Measurements from ENCODE around the gene CCDC43. TPM values are rescaled to one million over a fixed set of nuclear protein-coding genes. Genes with fewer than 3 reads are reported as not detected.
"Not testable (repeated sequence)": the region's sequence is repeated elsewhere in the genome, so short reads cannot be mapped to it uniquely, and the experiment has no call there.

Gene CCDC43
- total RNA-seq, result 40.2 and 45.5 TPM in 2 replicates

GRCh38 chr17:44689477-44690217 lies at the start of gene CCDC43:
Gene CCDC43 (minus strand): TSS chr17:44689776. CDS start chr17:44689753, 23 bp downstream.
- DNase-seq, result peak; percentile 96

DNA sequence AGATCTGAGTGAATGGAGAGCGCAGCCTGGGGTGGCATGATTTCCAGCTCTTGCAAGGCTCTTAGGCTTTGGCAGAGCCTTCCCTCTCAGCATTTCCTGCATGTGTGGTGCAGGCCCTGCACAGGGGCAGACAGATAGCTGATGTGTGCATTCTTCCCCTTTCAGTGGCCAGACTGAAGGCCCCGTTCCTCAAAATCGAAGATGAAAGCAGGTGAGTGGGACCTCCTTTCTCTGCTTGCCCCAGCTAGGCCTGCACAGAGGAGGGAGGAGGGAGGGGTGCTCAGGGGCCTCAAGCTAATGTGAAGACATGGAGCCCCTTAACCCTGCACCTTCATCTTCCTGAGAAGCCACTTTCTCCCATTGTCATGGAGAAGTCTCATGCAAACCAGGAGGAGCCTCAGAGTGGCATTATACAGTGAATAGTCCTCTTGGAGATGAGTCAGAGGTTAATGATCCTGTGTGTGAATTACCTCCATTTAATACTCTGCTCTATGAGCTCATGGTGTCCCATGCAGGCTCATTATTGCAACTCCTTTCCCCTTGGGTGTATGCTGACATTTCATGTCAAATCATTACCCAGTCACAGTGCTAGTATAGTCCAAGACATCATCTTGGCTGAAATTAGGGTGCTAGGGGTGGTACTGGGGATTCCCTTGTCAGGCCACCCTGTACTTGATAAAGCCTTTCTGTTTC lies 48.8 kb upstream of the CCDC43 start:
- peak; percentile 15 for DNase-seq

DNA sequence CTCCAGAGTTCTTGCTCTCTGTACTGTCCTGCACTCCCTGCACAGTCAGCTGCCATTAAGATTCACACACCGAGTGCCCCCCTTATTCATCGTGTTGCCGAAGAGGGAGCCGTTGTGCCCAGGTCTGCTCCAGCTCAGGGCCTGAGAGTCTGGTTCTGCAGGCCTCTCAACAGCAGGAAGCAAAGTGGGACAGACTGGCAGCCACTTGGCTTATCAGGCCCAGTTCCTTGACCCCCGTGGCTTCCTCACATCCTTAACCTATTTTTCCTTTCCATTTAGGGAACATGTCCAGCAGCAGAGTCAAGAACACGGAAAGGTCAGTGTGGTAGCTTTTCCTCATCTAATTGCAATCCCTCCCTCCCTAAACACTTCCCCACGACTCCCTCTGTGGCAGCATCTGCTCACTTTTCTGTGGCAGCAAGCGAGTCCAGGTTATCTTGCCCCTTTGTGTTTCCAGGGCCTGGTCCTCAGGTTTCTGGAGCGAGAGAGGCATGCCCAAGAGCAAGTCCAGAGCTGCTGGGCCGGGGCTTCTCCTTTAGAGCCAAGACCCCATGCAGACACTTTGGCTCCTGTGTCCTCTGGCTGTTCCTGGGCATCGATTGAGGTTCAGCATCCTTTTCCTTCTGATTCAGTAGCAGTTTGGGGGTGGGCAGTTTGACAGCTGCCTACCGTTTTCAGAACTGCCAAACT lies 47.1 kb upstream of the CCDC43 start:
- DNase-seq, result no peak

- DNase-seq, result no peak
Measured at GRCh38 chr17:44734272-44734671, 44.7 kb upstream of the CCDC43 start.

GRCh38 chr17:44733753-44734152 lies 44.2 kb upstream of the CCDC43 start:
- peak; percentile 36 for DNase-seq

- DNase-seq, result not testable (repeated sequence)
Measured at GRCh38 chr17:44726121-44726520, 36.5 kb upstream of the CCDC43 start.

- DNase-seq, result no peak
Measured at GRCh38 chr17:44722254-44722653, 32.7 kb upstream of the CCDC43 start.

DNA sequence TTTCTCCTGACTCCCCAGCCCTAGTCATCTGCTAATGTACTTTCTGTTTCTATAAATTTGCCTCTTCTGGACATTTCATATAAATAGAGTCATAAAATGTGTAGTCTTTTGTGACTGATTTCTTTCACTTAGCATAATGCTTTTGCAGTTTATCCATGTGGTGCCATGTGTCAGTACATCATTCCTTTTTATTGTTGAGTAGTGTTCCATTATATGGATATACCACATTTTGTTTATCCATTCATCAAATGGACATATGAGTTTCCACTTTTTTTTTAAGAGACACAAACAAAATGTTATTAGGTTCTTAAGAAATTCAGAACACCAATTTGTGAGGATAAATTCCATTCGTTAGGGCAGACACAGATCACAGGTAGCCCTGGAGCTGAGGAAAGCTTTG lies 29.9 kb upstream of the CCDC43 start:
- no peak for DNase-seq

- DNase-seq, result peak; percentile 93
Measured at GRCh38 chr17:44708401-44709263, 19.1 kb upstream of the CCDC43 start, which contains the start of gene DBF4B. Gene DBF4B (plus strand): TSS chr17:44708665. CDS start chr17:44708821, 156 bp downstream.

DNA sequence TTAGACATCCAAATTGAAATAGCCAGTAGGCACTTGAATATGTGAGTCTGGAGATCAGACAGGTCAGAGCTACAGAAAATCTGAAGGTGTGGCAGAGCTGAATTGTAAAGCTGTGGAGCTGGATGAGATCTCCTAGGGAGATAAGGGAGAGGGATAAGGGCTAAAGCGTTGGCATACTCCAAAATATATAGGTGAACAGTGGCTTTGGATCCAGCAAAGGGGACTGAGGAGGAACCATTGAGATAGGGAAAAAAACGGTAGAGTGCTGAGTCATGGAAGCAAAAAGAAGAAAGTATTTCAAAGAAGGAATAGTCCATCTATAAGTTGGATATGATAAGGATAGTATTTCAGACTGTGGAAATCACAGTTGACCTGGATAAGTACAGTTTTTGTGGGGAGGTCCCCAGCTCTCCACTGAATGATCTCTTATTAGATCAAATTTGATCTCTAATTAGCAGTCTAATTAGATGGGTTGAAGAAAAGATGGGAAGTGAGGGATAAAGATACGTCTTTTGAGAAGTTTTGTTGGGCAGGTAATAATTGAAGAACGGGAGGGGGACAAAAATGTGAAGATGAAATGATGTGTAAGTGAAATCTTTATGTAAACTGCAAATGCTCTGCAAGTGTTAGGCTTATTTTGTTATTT lies 18.3 kb upstream of the CCDC43 start:
- peak; percentile 1 for DNase-seq

DNA sequence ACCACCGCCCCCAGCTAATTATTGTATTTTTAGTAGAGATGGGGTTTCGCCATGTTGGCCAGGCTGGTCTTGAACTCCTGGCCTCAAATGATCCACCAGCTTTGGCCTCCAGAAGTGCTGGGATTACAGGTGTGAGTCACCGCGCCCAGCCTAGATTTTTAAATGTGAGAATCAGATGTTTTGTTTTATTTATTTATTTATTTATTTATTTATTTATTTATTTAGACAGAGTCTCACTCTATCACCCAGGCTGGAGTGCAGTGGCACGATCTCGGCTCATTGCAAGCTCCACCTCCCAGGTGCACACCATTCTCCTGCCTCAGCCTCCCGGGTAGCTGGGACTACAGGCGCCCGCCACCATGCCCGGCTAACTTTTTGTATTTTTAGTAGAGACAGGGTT lies 10.7 kb upstream of the CCDC43 start:
- not testable (repeated sequence) for DNase-seq

- no peak for DNase-seq
Measured at GRCh38 chr17:44693609-44694008, 4.0 kb upstream of the CCDC43 start.

DNA sequence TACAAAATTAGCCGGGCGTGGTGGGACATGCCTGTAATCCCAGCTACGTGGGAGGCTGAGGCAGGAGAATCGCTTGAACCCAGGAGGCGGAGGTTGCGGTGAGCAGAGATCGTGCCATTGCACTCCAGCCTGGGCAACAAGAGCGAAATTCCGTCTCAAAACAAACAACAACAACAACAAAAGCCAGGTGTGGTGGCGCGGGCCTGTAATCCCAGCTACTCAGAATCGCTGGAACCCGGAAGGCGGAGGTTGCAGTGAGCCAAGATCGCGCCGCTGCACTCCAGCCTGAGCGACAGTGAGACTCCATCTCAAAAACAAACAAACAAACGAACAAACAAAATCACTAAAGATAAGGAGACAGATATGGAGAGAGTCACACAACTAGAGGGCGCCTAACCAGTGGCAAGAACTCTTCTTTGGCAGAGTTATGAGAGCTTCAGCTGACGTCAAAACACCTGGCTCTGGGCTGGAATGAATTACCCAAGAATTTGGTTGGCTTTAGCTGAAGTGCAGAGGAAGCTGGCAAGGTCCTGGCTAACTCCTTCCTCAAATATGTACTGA lies 1.2 kb upstream of the CCDC43 start:
- peak; percentile 28 for DNase-seq

DNA sequence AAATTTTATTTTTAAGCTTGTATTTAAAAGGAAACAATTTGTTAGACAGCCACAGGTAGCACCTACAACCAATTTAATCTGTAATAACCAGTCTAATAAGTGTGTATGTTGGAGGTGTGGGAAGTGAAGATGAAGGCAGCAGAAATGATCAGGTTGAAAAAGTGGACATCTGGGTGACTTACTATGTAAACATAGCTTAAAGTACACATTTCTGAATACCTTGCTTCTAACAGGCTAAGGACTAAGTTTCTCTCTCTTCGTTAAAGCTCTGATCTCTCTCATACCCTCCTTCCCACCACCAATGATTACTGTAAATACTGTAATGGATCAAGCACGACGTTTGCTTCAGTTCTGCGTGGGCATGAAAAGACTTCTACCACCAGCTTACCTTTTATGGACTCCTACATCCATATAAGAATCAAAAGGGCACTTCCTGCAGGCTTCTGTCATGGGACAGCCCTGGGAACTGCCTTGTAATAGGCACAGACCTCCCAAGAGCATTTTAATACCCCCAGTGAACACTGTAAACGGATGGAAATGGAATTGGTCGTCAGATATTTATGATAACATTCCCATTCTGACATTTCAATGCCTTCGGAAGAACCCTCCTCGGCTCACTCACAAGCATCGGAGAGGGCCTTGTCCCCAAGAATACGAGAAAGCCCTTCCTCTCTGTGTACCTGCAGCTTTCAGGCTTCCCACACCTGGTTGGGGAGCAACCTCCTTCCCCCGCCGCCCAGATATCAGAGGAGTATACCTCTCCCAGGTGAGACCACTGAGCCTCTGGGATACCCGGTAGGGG lies 700 bp downstream of the CCDC43 start:
- peak; percentile 27 for DNase-seq

DNA sequence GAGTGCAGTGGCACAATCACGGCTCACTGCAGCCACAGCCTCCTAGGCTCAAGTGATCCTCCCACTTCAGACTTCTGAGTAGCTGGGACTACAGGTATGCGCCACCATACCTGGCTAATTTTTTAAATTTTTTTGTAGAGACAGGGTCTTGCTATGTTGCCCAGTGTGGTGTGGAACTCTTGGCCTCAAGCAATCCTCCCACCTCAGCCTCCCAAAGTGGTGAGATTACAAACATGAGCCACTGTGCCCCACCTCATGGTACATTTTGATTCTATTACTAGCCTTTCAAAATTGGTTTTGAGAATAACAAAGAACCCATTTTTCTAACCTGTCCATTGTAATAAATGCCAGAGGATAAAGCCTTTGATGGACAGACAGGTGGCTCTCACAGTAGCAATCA lies 1.4 kb downstream of the CCDC43 start:
- no peak for DNase-seq

GRCh38 chr17:44687756-44688155 lies 1.8 kb downstream of the CCDC43 start:
- no peak for DNase-seq

- DNase-seq, result not testable (repeated sequence)
Measured at GRCh38 chr17:44683303-44683702, 6.3 kb downstream of the CCDC43 start.

DNA sequence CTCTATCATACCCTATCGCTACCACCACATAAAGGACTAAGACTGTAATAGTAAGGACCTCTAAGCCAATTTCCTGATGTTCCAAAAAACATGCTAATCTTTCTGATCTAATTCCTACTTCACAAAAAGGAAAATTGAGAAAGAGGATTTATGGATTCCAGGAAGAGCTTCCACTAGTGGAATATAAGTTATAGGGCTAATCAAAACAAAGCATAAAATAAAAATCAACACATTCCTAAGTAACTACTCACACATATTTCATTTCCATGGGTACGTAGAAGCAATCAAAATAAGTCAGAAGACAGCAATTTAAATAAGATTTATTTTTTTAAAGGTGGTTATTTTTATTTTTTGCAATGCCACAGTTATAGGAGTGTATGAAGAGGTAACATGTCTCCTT lies 12.4 kb downstream of the CCDC43 start:
- peak; percentile 38 for DNase-seq

DNA sequence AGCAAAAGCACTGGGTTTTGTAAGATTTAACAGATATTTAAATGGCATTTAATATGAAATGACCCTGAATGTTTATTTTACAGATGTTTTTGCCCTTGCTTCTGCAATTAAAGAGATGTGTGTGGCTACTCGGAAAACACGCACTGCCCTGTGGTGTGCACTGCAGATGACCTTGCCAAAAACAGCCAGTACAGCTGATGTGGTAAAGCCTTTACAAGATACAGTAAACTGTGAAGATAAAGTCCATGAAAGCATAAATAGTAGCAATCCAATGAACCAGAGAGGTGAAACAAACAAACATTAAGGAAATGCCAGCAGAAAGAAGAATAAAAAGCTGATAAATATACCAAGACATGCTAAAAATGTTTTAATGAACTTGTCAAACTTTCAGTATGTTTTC lies 15.7 kb downstream of the CCDC43 start:
- no peak for DNase-seq

- peak; percentile 48 for DNase-seq
Measured at GRCh38 chr17:44672479-44673093, 17.0 kb downstream of the CCDC43 start.

Data from dermis blood vessel endothelial cell (primary cell).